ENCODE results near the gene AK8. TPM values are rescaled to one million over a fixed set of nuclear protein-coding genes. Genes with fewer than 3 reads are reported as not detected.

Gene AK8
- total RNA-seq, 2 donors from 2014 or later = 0.26 TPM; not detected in 1

- ATAC-seq = no peak
- Histone ChIP-seq H3K36me3 (replicated peaks in 1 of 2; ENCODE audit: insufficient read depth in 1 of 2, low read depth in 2 of 2) (no peaks in the 10 kb centered on the region), H3K9me3 (no peaks in the 10 kb centered on the region), H3K27me3 (no peaks in the 10 kb centered on the region), H3K4me1 (no peaks in the 10 kb centered on the region), H3K4me3 (no peak overlapping the region), H3K27ac (no peak overlapping the region)
- intact Hi-C loops (cut with DNase I) = no loop called here
- WGBS, 2 donors = 84 to 88% methylated on average over 6 of the region's 6 CpGs
- DNase-seq = no peak
- TF ChIP-seq, protein P1, sequence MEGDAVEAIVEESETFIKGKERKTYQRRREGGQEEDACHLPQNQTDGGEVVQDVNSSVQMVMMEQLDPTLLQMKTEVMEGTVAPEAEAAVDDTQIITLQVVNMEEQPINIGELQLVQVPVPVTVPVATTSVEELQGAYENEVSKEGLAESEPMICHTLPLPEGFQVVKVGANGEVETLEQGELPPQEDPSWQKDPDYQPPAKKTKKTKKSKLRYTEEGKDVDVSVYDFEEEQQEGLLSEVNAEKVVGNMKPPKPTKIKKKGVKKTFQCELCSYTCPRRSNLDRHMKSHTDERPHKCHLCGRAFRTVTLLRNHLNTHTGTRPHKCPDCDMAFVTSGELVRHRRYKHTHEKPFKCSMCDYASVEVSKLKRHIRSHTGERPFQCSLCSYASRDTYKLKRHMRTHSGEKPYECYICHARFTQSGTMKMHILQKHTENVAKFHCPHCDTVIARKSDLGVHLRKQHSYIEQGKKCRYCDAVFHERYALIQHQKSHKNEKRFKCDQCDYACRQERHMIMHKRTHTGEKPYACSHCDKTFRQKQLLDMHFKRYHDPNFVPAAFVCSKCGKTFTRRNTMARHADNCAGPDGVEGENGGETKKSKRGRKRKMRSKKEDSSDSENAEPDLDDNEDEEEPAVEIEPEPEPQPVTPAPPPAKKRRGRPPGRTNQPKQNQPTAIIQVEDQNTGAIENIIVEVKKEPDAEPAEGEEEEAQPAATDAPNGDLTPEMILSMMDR (IDR thresholded peaks at IDR 0.05) = no peak
- TF ChIP-seq POLR2A (IDR thresholded peaks at IDR 0.05) = no peak
Measured at GRCh38 chr9:132811985-132812384, 66.1 kb downstream of the AK8 start.

DNA sequence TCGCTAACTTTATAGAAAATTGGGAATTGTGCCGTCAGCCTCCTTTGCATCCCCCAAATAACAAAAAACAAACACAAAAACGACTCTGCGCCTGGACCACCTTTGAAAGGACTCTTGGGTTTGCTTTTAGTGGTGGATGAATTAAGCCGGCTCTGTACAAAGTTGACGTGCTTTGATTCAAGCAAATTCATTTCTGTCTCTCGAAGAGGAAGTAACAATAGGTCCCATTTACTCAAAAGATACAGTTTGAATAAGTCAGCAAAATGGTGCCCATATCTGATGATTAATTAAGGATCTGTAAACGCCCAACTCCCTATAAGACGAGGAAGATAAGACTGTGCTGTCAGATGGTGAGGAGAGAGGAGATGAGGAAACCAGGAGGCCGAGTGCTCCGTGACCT, 67.8 kb downstream of the AK8 start:
- DNase-seq = no peak
- Histone ChIP-seq H3K36me3 (replicated peaks in 1 of 2; ENCODE audit: insufficient read depth in 1 of 2, low read depth in 2 of 2) (no peaks in the 10 kb centered on the region), H3K27me3 (no peaks in the 10 kb centered on the region), H3K9me3 (no peaks in the 10 kb centered on the region), H3K27ac (no peak overlapping the region), H3K4me3 (no peak overlapping the region), H3K4me1 (no peaks in the 10 kb centered on the region)
- TF ChIP-seq POLR2A (IDR thresholded peaks at IDR 0.05) = no peak
- TF ChIP-seq, protein P1 (IDR thresholded peaks at IDR 0.05) = no peak
- no peak for ATAC-seq
- intact Hi-C loops (cut with DNase I) = no loop called here
- 69 to 84% methylated on average over 11 of the region's 11 CpGs for WGBS, 2 donors

- no peak for DNase-seq
- H3K9me3 ChIP-seq = no peaks in the 10 kb centered on the region
Measured at GRCh38 chr9:132809677-132810271, 68.3 kb downstream of the AK8 start.

GRCh38 chr9:132808645-132809044, 69.4 kb downstream of the AK8 start:
- TF ChIP-seq POLR2A (IDR thresholded peaks at IDR 0.05) = no peak
- TF ChIP-seq, protein P1 (IDR thresholded peaks at IDR 0.05) = no peak
- Histone ChIP-seq H3K36me3 (replicated peaks in 1 of 2; ENCODE audit: insufficient read depth in 1 of 2, low read depth in 2 of 2) (no peaks in the 10 kb centered on the region), H3K9me3 (no peaks in the 10 kb centered on the region), H3K4me1 (no peaks in the 10 kb centered on the region), H3K27me3 (no peaks in the 10 kb centered on the region), H3K4me3 (no peak overlapping the region), H3K27ac (no peak overlapping the region)
- ATAC-seq (no peak), DNase-seq (no peak)
- 80 to 85% methylated on average over 6 of the region's 6 CpGs for WGBS, 2 donors
- intact Hi-C loops (cut with DNase I) = no loop called here

More at GRCh38 chr9:132809677-132810271, 68.3 kb downstream of the AK8 start:
- ATAC-seq = no peak
- no peaks in the 10 kb centered on the region for H3K27me3 ChIP-seq
- no peaks in the 10 kb centered on the region for H3K4me1 ChIP-seq
- no peak overlapping the region for H3K27ac ChIP-seq
- no peak overlapping the region for H3K4me3 ChIP-seq
- H3K36me3 ChIP-seq (replicated peaks in 1 of 2; ENCODE audit: insufficient read depth in 1 of 2, low read depth in 2 of 2) = no peaks in the 10 kb centered on the region
- TF ChIP-seq, protein P1 (IDR thresholded peaks at IDR 0.05) = no peak
- TF ChIP-seq POLR2A (IDR thresholded peaks at IDR 0.05) = no peak
- WGBS, 2 donors = 70 to 73% methylated on average over 11 of the region's 11 CpGs
- intact Hi-C loops (cut with DNase I) = no loop called here

All from body of pancreas (tissue), 4 donors.